GM18868 (cell line): Measurements from ENCODE around the gene AQP1.

Experiments
- ATAC-seq: cut with Tn5 transposase; IDR thresholded peaks from one replicate; pipeline ENCODE4 v1.9.1; 2021; ENCODE audit warnings: mild to moderate bottlenecking, moderate library complexity; ENCODE audit not compliant: unreplicated experiment

Gene AQP1

GRCh38 chr7:30911561-30911969, at the start of gene AQP1:
Gene AQP1 (plus strand): TSS chr7:30911853. CDS start chr7:30911910, 57 bp downstream.
- no peak for ATAC-seq

GRCh38 chr7:30862995-30863705, 48.5 kb upstream of the AQP1 start:
- no peak for ATAC-seq

GRCh38 chr7:30863706-30864035, 48.0 kb upstream of the AQP1 start:
- ATAC-seq = no peak

DNA sequence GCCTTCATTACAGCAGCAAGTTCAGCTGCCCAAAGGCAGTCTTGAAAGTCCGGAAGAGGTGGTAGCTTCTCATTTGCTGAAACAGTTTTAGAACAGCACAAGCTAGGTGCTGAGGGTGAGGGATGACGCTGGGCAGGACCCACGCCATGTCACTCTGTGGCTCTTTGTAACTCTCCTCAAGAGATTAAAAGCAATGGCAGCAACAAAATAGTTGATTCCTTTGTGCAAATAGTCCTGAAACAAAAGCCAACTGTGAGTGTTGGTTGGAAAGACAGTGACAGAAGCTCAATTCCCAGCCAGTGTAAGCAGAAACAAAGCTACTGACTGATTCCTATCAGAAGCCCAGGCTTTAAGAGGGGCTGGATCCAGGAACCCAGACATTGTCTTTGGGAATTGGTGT, 47.6 kb upstream of the AQP1 start:
- ATAC-seq = no peak

- ATAC-seq = no peak
Measured at GRCh38 chr7:30865076-30865475, 46.6 kb upstream of the AQP1 start.

DNA sequence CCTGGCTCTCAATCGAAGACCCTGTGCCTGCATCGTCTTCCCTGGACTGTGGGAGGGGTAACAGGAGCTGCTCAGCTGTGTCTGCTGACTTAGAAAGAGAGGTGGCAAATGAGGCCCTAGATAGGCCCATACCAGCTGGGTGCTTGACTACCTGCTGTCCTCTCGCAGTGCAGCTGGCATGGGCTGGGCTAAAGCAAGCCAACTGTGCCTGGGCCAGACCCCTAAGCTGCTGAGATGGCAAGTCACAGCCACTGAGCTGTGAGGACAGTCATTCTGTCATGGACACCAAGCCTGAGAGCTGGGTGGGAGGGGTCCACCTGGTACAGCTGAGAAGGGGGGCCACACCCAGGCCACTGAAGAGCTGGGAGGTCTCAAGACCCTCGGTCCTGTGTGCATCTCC, 45.8 kb upstream of the AQP1 start:
- no peak for ATAC-seq

- ATAC-seq = no peak
Measured at GRCh38 chr7:30866939-30867338, 44.7 kb upstream of the AQP1 start.

- no peak for ATAC-seq
Measured at GRCh38 chr7:30867483-30867882, 44.2 kb upstream of the AQP1 start.

DNA sequence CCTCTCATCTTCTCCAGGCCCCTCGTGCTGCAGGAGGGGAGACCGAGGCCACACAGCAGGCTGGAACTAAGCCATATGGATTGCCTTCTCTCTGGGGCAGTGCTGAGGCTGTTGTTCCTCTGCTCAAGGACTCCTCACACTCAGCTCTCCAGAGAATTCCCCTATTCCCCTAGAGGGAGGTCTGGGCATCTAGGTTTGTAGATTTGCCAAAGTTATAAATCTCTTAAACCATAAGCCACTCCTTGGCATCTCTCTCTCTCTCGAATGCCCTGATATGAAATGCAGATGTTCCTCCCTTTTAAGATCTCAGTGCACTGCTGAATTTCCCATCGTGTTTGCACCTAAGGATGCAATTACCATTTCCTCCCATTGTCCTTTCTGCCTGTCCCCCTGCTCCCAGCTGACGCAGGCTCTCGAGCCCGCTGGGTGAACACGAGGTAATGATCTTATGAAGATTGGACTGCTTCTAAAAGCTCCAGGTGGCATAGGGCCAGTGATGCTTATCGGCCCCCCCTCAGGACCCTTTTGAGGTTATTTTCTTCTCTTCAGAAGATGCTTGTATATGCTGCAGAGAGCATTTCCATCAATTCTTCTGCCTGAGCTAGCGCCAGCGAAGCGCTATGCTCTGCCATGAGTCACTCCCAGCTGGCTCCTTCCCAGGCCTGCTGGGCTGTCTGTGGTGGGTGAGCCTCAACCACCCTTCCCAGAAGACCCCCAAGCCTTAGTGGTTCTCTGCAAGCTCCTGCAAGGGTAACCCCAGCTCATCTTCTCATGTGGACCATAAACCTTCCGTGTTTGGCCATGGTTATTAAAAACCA, 41.6 kb upstream of the AQP1 start:
- no peak for ATAC-seq

DNA sequence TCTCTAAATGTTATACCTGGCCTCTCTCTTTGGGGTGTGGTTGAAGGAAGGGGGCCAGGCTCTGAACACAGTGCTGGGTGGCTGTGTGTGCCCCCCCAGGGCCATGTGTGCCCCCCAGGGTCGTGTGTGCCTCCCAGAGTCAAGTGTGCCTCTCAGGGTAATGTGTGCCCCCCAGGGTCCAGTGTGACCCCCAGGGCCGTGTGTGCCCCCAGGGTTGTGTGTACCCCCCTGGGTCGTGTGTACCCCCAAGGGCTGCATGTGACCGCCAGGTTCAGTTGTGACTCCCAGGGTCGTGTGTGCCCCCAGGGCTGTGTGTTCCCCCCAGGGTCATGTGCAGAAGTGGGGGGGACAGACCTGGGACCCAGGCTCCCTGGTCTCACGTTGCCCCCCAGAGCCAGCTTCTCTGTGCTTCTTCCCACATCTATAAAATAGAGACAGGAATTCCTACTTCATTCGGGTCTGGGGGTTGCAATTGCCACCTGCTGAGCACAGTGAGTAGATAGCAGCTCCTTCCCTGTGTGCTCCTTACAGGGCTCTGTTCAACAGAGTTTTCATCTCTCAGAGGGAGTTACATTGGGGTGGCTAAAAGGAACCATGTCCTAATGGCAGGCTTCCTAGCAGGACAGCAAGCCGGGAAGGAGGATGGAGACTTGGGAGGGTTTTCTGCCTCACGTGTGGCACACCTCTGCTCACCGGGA, 40.7 kb upstream of the AQP1 start:
- ATAC-seq = no peak

GRCh38 chr7:30871655-30872054, 40.0 kb upstream of the AQP1 start:
- no peak for ATAC-seq

- no peak for ATAC-seq
Measured at GRCh38 chr7:30873207-30873606, 38.4 kb upstream of the AQP1 start.

DNA sequence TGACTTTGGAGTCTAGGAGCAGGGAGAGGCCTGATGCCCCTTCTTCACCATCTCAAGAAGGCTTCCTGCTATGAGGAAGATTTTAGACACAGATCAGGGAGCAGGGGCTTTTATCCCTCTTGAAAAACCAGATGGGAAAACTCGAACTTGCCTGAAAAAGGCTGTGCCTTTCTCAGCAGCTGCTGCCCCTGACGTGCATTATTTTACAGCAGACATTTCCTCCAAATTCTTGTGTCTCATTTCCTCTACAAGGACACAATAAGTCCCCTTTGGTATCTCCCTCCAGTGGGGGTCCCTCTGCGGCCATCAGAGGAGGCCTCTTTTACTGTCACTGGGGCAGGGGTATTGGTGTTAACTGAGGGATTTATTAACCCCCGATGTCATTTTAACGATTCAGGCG, 38.0 kb upstream of the AQP1 start:
- ATAC-seq = no peak

DNA sequence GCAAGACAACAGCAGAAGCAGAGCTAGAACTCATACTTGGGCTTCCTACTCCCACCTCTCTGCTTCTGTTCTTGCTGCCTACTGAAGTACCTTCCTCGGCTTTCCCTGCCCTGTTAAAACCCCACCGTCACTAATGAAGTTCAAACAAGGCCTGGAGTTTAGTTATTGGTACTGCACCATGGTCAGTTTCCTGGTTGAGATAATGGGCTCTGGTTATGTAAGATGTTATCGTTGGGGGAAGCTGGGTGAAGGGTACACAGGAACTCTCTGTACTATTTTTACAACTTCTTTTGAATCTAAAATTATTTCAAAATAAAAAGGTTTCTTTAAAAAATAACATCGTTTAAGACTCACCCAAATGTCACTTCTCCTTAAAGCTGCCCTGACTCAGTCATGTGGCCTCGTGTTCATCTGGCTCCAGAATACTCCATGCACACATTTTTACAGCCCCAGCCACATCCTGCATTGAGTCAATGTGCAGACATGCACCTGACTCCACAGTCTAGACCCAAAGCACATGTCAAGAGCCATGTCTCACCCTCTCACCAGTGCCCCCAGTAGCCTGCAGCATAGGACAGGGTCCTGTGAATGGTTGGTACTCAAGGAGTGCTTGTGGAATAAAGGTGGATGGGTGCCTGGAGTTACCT, 36.9 kb upstream of the AQP1 start:
- ATAC-seq = no peak

DNA sequence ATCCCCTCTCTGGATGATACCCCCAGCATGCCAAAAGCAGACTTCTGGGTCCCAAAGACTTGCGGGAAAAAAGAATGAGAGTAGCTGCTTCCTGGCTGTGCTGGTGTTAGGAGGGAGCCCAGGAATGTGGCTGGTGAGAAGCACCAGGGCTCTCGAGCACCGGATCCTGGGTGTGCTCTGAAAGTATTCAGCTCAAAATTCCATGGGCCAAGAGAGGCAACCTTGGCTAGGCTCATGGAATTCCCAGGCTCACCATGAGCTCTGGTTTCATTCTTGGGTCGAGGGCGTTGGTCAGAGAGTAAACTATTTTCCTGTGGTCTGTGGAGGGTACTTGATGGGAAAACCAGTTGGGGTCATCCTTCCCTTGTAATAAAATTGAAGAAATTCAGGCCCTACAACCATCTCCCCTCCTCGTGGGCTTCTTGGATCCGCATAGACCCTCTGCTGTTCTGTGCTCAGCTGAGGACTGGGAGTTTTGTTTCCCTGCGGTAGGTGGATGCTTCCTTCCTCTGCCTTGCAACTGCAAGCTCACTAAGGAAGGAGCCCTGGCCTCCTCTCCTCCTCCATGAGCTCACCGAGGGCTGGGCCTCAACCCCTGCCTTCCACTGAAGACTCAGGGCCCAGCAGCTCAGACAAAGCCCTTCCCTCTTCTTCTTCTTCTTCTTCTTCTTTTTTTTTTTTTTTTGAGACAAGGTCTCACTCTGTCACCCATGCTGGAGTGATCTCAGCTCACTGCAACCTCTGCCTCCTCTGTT, 34.5 kb upstream of the AQP1 start:
- ATAC-seq = no peak

DNA sequence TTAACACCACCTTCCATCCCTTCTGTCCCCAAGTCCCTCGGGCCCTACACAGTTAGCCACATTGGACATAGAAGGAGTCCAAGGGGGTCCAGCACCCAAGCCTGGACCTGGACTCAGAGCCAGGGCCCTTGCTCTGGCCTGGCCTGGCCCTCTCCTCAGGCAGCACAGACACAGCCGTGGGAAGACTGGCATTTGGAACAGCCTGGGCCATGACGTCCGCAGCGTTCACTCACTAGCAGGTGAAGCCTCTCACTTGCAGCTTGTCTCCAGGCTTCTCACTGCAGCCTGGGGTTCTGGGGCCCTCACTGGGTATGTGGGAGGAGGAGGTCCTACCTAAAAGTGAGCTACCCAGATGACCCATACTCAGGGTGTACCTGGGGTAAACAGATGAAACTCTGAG, 33.7 kb upstream of the AQP1 start:
- ATAC-seq = no peak

GRCh38 chr7:30879139-30880124, 32.2 kb upstream of the AQP1 start:
- ATAC-seq = no peak

DNA sequence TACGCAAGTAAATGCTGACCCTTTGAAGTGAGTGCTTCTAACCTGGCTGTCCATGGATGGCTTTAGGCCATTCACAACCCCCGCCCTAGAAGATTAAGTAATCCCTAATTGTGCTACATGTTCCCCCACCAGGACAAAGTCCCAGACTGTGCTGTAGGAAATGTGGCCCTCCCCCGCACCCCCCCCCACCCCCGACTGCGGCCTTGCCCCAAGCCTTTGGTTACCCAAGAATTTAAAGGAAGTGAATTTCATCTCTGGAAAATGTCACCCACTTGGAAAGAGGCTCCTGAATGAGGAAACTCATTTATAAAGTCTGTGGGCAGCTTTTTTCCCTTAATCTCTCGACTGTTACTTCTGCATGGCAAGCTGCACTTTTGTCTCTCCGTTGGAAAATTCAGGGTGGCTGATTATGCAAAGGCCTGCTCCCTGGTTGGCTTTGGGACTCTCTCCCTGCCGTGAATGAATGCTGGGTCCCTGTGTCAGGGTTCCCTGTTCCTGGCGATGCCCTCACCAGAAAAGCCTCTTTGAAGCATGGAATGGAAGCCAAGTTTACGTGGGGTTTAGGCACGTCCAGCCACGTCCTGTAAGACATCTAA, 31.4 kb upstream of the AQP1 start:
- ATAC-seq = no peak

GRCh38 chr7:30880941-30881340, 30.7 kb upstream of the AQP1 start:
- ATAC-seq = no peak
